Breast epithelium (tissue), 4 donors: ENCODE measurements around the gene MOCS2. TPM values are rescaled to one million over a fixed set of nuclear protein-coding genes. Genes with fewer than 3 reads are reported as not detected.

Experiments used
- DNase-seq, 2 donors: peaks; one replicate each; pipeline ENCODE4 v3.0.0-alpha.2; 2019; ENCODE audit warnings: low spot score in 2 of 2
- H3K27ac ChIP-seq, 2 donors: fragments of 200-600 bp; sonication (generic) in 1 of 2; one replicate each; pipeline ENCODE4 v1.5.1; 2016 to 2019; ENCODE audit warnings: mild to moderate bottlenecking in 1 of 2
- H3K27me3 ChIP-seq, 2 donors: fragments of 200-600 bp; sonication (generic) in 1 of 2; one replicate each; pipeline versions ENCODE4 v1.5.1 to v1.6.0; 2017 to 2019; ENCODE audit warnings: control low read depth in 1 of 2, mild to moderate bottlenecking in 1 of 2
- H3K36me3 ChIP-seq: fragments of 200-600 bp; one replicate; pipeline ENCODE4 v1.5.1; 2019
- H3K4me1 ChIP-seq, 2 donors: fragments of 200-600 bp; sonication (generic); one replicate each; pipeline ENCODE4 v1.5.1; 2016 to 2019; ENCODE audit warnings: control low read depth in 1 of 2
- H3K4me3 ChIP-seq, 3 donors: fragments of 200-600 bp; sonication (generic); 1 replicate in 2 of 3; 2 replicates in 1 of 3; pipeline ENCODE4 v1.5.1; 2016 to 2019; ENCODE audit warnings: mild to moderate bottlenecking in 3 of 3, moderate library complexity in 2 of 3
- H3K9me3 ChIP-seq, 2 donors: fragments of 200-600 bp; sonication (generic) in 1 of 2; one replicate each; pipeline ENCODE4 v1.5.1; 2016 to 2019; ENCODE audit warnings: control low read depth in 1 of 2
- POLR2A ChIP-seq: fragments of 450-650 bp; IDR thresholded peaks from one replicate; pipeline ENCODE4 v1.6.1; 2016; ENCODE audit warnings: antibody characterized with exemption, mild to moderate bottlenecking, moderate library complexity
- POLR2AphosphoS5 ChIP-seq, 3 donors: sonication (generic); formaldehyde crosslinking; IDR thresholded peaks; one replicate each; pipeline ENCODE4 v1.6.1; 2017; ENCODE audit warnings: antibody characterized with exemption in 3 of 3
- intact Hi-C: fragments of 100-400 bp; cut with DNase I; formaldehyde crosslinking; loops from one replicate; pipeline ENCODE4 v1.15.1; 2023; ENCODE audit warnings: low total_unique reads
- total RNA-seq, 3 donors: library from RNA; depleted of rRNA; stranded (reverse); fragments of >200 nt; gene quantifications; one replicate each; pipeline ENCODE4 v1.1.0, GENCODE V29; 2016
- TF ChIP-seq, protein P1 (sequence below), 3 donors: fragments of 450-650 bp; IDR thresholded peaks; one replicate each; pipeline ENCODE4 v1.5.1; 2016 to 2017; ENCODE audit warnings: antibody characterized with exemption in 3 of 3, mild to moderate bottlenecking in 3 of 3, moderate library complexity in 3 of 3

Gene MOCS2
- total RNA-seq, 3 donors from 2014 or later = 48.2 to 58.6 (median 56.2) TPM

DNA sequence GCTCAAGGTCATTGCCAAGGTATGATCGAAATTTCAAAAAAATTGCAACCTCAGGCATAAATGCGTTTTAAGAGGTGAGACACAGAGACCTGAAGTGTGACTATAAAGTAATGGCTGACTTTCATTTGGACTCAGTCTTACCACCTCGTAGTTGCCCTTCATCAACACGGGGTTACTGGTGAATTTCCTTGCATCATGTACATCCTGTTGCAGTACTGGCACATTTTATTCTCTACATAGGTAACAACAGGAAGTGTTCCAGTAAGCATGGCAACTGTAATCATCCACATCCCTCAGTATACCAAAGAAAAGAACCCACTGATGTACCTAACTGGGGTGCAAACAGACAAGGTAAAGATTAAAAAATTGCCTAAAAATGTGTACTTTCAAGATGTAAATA lies 29.3 kb downstream of the MOCS2 start:
- H3K4me3 ChIP-seq = no peak overlapping the region
- H3K27me3 ChIP-seq = no peaks in the 10 kb centered on the region
- no peaks in the 10 kb centered on the region for H3K4me1 ChIP-seq
- TF ChIP-seq POLR2AphosphoS5 (IDR thresholded peaks at IDR 0.05) (no peak), POLR2A (no peak)
- TF ChIP-seq, protein P1, sequence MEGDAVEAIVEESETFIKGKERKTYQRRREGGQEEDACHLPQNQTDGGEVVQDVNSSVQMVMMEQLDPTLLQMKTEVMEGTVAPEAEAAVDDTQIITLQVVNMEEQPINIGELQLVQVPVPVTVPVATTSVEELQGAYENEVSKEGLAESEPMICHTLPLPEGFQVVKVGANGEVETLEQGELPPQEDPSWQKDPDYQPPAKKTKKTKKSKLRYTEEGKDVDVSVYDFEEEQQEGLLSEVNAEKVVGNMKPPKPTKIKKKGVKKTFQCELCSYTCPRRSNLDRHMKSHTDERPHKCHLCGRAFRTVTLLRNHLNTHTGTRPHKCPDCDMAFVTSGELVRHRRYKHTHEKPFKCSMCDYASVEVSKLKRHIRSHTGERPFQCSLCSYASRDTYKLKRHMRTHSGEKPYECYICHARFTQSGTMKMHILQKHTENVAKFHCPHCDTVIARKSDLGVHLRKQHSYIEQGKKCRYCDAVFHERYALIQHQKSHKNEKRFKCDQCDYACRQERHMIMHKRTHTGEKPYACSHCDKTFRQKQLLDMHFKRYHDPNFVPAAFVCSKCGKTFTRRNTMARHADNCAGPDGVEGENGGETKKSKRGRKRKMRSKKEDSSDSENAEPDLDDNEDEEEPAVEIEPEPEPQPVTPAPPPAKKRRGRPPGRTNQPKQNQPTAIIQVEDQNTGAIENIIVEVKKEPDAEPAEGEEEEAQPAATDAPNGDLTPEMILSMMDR (IDR thresholded peaks at IDR 0.05) = no peak
- no peak for DNase-seq
- no peaks in the 10 kb centered on the region for H3K36me3 ChIP-seq
- no peaks in the 10 kb centered on the region for H3K9me3 ChIP-seq
- intact Hi-C loops = no loop called here
- no peak overlapping the region for H3K27ac ChIP-seq

DNA sequence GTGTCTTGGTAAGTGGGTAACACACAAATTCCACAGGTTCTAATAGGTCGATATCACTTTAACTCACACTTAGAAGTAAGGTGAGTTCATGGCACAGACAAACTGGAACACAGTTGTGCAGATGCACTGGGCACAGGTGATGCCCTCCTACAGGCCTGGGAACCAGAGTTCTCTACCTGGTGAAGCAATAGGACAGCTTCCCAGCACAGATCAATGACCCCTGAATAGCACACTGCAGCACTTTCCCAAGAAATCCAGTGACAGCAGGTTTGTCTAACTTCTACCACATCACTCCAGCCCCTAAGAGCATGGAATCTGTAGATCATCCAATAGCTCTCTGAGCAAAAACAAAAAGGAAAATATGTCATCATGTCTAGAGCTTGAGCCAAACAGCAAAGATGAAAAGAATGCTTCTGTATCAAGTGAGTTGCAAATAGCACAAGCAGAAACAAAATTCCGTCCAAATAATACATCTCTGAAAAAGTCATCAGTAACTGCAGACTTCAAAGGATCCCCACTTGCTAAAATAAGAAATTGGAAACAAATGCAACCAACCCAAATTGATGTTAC lies 33.5 kb downstream of the MOCS2 start:
- Histone ChIP-seq H3K27me3 (no peaks in the 10 kb centered on the region), H3K36me3 (no peaks in the 10 kb centered on the region), H3K27ac (no peak overlapping the region), H3K4me1 (no peaks in the 10 kb centered on the region), H3K4me3 (no peak overlapping the region), H3K9me3 (no peaks in the 10 kb centered on the region)
- TF ChIP-seq, protein P1 (IDR thresholded peaks at IDR 0.05) = no peak
- TF ChIP-seq POLR2AphosphoS5 (IDR thresholded peaks at IDR 0.05) (no peak), POLR2A (no peak)
- intact Hi-C loops = no loop called here
- DNase-seq = no peak

DNA sequence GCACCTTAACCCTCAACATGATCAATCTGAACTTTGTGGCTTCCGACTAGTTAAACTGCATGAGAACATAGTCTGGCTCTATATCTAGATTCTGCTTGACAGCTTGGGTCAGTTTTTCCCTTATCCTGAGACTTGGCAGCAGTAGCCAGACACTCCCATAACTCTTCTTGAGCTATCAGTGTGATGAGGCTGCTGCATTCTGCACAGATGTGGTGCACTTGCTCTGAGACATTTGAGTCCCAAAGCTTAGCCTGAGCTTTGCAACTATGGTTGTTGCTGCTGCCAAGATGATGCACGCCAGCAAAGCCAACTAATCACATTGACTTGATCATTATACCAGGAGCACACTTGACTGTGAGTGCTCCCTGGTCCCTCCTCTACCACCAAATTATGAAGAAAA lies 36.2 kb downstream of the MOCS2 start:
- H3K9me3 ChIP-seq = no peaks in the 10 kb centered on the region
- DNase-seq = no peak
- TF ChIP-seq, protein P1 (IDR thresholded peaks at IDR 0.05) = no peak
- TF ChIP-seq POLR2A (no peak), POLR2AphosphoS5 (IDR thresholded peaks at IDR 0.05) (no peak)
- intact Hi-C loops = no loop called here
- no peak overlapping the region for H3K4me3 ChIP-seq
- no peak overlapping the region for H3K27ac ChIP-seq
- H3K27me3 ChIP-seq = no peaks in the 10 kb centered on the region
- H3K4me1 ChIP-seq = no peaks in the 10 kb centered on the region
- no peaks in the 10 kb centered on the region for H3K36me3 ChIP-seq

DNA sequence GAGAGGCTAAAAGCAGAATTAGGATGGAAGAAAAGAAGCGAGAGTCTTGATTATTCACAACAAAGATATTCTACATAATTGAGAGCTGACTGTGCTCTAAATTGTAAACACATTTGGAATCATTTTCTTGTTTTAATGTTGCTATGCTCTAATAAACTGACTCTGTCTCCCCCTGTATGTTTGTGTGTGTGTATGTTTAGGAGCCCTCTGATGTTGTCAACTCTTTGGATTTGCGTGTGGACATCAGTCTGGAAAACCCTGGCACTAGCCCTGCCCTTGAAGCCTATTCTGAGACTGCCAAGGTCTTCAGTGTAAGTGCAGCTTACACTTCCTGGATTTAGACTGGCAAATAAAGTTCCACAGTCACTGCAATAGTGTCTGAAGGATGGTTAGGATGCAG lies 37.8 kb downstream of the MOCS2 start:
- Histone ChIP-seq H3K9me3 (no peaks in the 10 kb centered on the region), H3K4me3 (no peak overlapping the region), H3K4me1 (no peaks in the 10 kb centered on the region), H3K27me3 (no peaks in the 10 kb centered on the region), H3K27ac (no peak overlapping the region), H3K36me3 (no peaks in the 10 kb centered on the region)
- TF ChIP-seq, protein P1 (IDR thresholded peaks at IDR 0.05) = no peak
- TF ChIP-seq POLR2AphosphoS5 (IDR thresholded peaks at IDR 0.05) (no peak), POLR2A (no peak)
- intact Hi-C loops = no loop called here
- no peak for DNase-seq

DNA sequence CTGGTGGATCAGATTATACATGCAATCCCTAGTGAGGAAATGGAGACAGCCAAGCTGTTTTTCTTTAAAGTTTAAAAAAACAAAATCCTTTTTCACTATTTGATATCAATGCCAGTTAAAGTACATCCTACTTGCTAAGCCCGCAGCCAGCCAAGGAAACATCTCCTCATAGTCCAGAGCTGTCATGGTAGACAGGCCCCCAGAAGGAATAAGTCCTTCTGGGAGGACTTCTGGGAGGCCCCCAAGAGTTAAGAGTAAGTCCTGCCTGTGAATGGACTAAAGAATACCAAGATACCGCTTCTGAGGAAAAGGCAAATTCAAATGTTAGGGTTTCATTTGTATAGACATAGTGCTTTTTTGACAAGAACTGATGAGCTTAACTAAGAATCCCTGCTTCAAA lies 38.3 kb downstream of the MOCS2 start:
- intact Hi-C loops = no loop called here
- no peak for DNase-seq
- Histone ChIP-seq H3K27me3 (no peaks in the 10 kb centered on the region), H3K4me1 (no peaks in the 10 kb centered on the region), H3K4me3 (no peak overlapping the region), H3K27ac (no peak overlapping the region), H3K36me3 (no peaks in the 10 kb centered on the region), H3K9me3 (no peaks in the 10 kb centered on the region)
- TF ChIP-seq POLR2AphosphoS5 (IDR thresholded peaks at IDR 0.05) = no peak
- no peak for TF ChIP-seq POLR2A
- TF ChIP-seq, protein P1 (IDR thresholded peaks at IDR 0.05) = no peak
